ENCODE data around the gene CATSPERD.
"Not testable (repeated sequence)": the region's sequence is repeated elsewhere in the genome, so short reads cannot be mapped to it uniquely, and the experiment has no call there.

Gene CATSPERD

DNA sequence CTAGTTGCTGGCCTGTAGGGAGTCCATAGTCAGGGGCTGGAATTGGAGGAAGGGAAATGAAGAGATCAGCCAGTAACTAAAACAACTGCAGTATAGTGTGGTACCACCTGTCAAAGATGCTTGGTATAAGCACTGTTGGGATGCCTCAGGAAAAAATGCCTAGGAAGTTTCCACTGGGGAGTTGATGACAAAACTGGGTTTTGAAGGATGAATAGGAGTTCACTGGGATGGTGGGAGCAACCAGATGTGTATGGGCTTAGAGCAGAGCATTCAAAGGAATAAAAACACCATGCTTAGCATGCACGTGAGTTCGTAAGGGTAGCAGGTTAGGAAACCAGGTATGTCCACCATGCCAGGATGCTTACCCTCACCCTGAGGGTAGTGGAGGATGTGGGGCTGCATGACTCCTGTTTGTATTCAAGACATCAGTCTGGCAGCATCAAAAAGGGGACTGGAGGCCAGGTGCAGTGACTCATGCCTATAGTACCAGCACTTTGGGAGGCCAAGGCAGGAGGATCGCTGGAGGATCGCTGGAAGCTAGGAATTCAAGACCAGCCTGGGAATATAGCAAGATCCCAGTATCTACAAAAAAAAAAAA is 7.1 kb downstream of the CATSPERD start:
- DNase-seq (ENCODE audit: low spot score) = no peak

DNA sequence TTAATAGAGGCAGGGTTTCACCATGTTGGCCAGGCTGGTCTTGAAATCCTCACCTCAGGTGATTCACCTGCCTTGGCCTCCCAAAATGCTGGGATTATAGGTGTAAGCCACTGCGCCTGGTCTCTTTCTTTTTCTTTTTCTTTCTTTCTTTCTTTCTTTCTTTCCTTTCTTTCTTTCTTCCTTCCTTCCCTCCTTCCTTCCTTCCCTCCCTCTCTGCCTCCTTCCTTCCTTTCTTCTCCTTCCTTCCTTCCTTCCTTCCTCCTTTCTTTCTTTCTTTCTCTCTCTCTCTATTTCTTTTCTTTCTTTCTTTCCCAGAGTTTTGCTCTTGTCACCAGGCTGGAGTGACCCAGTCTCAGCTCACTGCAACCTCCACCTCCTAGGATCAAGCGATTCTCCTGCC is 12.7 kb downstream of the CATSPERD start:
- not testable (repeated sequence) for DNase-seq (ENCODE audit: low spot score)

DNA sequence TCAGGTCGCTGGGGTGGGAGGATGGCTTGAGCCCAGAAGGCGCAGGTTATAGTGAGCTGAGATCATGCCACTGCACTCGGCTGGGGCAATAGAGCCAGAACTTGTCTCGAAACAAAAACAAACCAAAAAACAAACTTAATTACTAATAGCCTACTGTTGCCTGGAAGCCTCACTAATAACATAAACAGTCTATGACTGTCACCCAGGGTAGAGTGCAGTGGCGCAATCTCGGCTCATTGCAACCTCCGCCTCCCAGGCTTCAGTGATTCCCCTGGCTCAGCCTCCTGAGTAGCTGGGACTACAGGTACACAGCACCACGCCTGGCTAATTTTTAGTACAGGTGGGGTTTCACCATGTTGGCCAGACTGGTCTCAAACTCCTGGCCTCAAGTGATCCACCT is 18.0 kb downstream of the CATSPERD start:
- DNase-seq (ENCODE audit: low spot score) = no peak

DNA sequence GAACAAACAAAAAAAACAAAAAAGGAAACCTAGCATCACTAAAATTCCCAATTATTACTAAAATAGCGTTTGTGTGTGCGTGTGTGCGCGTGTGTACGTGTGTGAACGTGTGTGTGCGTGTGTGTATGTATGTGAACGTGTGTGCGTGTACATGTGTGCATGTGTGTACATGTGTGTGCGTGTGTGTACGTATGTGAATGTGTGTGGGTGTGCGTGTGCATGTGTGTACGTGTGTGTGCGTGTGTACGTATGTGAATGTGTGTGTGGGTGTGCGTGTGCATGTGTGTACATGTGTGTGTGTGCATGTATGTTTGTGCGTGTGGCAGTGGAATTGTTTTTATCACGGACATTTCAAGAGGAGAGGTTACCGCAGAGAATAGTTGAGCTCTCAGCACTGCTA is 21.6 kb downstream of the CATSPERD start:
- no peak for DNase-seq (ENCODE audit: low spot score)

DNA sequence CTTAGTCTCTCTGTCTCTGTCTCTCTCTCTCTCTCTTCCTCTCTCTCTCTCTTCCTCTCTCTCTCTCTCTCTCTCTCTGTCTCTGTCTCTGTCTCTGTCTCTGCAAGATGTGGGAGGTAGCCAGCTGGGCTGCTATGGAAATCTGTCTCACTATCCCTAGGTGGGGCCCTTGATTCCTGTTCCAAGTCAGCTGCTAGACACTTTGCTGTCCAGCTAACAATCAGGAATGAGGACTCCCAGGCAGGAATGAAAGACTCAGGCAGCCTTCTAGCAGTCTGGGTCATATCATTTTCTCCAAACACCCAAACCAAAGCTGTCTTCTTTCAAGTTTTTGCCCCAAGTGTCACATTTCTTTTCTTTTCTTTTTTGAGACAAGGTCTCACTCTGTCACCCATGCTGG is 23.2 kb downstream of the CATSPERD start:
- DNase-seq (ENCODE audit: low spot score) = no peak

DNA sequence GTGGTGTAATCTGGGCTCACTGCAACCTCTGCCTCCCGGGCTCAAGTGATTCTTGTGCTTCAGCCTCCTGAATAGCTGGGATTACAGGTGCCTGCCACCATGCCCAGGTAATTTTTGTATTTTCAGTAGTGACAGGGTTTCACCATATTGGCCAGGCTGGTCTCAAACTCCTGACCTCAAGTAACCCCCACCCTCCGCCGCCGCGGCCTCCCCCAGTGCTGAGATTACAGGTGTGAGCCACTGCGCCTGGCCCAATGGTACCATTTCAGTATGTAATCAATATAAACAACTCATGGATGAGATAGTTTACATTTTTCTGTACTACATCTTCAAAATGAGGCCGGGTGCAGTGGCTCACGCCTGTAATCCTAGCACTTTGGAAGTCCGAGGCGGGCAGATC is 24.6 kb downstream of the CATSPERD start:
- DNase-seq (ENCODE audit: low spot score) = not testable (repeated sequence)

DNA sequence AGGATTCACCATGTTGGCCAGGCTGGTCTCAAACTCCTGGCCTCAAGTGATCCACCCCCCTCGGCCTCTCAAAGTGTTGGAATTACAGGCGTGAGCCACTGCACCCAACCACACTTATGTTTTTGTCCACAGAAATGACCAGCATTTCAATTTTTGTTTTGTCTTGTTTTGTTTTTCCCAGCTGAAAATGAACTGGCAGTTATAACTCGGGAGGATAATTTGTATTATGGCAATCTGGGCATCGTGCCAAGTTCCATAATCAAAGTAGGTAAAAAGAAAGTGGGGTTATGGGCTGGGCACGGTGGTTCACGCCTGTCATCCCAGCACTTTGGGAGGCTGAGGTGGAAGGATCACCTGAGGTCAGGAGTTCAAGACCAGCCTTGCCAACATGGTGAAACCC is 28.5 kb downstream of the CATSPERD start:
- DNase-seq (ENCODE audit: low spot score) = not testable (repeated sequence)

DNA sequence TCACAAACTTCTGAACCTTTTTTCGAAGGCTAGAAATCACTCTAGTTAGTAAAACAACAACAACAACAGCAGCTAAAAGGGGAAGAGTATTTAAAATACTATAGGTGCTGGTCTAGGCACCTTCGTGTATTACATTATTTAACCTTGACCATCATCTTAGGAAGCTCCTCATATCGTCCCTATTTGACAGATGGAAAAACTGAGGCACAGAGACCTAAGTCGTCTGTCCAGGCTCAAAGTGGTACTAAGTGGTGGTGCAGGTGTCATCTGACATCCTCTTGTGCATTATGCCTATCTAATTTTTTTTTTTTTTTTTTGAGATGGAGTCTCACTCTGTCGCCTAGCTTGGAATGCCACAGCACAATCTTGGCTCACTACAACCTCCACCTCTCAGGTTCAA is 29.1 kb downstream of the CATSPERD start:
- DNase-seq (ENCODE audit: low spot score) = no peak

DNA sequence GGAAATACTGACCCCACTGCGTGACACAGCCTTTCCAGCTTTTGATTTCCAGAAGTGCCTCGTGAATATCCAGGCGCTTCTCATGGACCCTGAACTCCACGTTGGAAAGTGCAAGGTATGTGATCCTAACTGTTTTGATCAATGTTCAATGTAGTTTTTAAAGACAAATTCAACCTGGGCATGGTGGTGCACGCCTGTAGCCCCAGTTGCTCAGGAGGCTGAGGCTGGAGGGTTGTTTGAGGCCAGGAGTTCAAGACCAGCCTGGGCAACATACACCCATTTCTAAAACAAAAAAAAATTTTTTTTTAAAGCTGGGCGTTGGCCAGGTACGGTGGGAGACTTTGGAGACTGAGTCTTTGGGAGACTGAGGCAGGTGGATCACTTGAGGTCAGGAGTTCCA is 31.3 kb downstream of the CATSPERD start:
- DNase-seq (ENCODE audit: low spot score) = no peak

DNA sequence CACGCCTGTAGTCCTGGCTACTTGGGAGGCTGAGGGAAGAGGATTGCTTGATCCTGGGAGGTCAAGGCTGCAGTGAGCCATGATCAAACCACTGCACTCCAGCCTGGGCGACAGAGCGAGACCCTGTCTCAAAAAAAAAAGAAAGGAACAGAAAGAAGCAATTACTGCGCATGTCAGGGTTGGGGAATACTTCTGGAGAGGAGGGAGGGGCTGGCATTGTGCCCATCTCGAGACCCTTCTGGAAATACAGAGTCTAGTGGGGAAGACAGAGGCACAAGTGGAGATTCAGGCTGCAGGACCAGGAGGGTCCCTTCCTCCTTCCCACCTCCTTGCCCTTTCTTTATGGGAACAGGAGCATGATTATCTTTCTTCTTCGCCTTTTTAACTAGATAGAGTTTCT is 33.3 kb downstream of the CATSPERD start:
- DNase-seq (ENCODE audit: low spot score) = no peak

DNA sequence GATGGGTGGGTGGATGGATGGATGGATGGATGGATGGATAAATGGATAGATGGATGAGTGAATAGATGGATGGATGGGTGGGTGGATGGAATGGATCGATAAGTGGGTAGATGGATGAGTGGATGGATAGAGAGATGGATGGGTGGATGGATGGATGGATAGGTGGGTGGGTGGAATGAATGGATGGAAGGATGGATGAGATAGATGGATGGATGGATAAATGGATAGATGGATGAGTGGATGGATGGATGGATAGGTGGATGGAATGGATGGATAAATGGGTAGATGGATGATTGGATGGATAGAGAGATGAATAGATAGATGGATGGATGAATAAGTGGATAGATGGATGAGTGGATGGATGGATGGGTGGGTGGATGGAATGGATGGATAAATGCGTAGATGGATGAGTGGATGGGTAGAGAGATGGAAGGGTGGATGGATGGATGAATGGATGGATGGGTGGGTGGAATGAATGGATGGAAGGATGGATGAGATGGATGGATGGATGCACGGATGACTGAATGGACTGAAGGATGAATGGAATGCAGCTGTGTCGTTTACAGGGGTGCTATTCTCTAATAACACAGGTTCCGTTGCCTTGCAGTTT is 42.3 kb downstream of the CATSPERD start:
- no peak for DNase-seq (ENCODE audit: low spot score)

DNA sequence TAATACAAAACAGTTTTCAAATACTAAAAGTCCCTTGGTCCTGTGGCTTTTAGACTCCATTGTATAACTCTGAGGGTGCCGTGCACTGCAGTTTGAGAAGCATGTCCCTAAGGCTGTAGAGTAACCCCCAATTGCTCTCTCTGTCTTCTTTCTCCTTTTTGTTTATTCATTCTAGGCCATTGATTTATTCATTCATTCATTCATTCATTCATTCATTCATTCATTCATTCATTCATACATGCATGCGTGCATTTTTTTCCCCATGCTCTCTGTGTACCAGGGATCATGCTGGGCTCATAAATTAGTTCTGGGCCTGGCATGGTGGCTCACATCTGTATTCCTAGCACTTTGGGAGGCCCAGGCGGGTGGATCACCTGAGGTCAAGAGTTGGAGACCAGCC is 44.8 kb downstream of the CATSPERD start:
- DNase-seq (ENCODE audit: low spot score) = no peak

DNA sequence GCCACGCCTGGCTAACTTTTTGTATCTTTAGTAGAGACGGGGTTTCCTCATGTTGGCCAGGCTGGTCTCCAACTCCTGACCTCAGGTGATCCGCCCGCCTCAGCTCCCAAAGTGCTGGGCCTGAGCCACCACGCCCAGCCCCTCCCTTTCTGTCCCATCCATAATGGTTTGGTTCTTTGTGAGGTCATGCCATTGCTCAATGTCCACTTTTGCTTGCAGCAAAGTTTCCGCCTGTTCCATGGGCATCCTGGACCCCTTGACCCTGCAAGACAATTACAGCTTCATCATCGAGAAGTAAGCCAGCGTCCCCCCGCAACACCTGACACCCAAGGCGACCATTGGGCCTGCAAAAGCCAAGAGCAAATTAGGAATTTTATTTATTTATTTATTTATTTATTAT is 47.5 kb downstream of the CATSPERD start:
- no peak for DNase-seq (ENCODE audit: low spot score)

DNA sequence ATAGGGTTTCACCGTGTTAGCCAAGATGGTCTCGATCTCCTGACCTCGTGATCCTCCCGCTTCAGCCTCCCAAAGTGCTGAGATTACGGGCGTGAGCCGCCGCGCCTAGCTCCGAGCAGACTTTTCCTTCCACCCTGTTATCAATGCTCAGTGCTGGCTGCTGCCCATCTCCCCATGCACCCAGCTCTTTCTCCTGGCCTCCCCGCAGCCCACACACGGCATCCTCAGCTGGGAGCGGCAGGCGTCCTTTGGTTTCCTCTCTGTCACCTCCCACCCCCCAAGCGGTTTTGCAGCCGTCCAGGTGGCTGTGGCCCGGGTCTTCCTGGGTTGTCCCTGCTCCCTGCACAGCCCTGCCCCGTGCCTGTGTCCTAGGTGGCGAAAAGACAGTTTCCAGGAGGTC is 52.0 kb downstream of the CATSPERD start:
- DNase-seq (ENCODE audit: low spot score) = no peak

DNA sequence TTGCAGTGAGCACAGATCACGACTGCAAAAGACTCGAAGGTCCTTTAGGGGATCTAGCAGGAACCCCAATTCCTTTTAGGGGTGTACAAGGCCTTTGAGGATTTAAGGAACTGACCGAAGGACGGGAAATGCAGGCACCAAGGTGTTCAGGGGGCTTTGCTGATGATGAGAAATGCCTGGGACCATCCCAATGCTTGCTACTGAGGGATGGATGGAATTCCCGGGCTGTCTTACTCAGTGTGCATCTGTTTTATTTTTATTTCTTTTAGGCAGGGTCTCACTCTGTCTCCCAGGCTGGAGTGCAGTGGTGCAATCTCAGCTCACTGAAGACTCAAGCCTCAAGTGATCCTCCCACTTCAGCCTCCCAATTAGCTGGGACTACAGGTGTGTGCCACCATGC is 52.8 kb downstream of the CATSPERD start:
- DNase-seq (ENCODE audit: low spot score) = no peak

DNA sequence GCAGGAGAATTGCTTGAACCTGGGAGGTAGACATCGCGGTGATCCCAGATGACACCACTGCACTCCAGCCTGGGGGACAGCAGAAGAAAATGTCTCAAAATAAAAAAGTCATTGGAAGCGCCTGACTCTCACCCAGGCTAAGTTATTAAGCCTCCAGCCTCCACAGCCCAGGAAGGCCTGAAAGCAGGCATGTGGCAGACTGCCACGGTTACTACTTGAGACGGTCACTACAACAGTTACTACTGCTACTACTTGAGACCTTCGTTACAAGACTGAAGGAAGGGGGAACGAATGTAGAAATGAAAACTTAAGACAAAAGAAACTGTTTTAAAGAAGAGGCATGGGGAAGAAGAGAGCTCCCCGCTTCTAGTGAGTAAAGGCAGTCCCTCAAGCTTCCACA is 54.5 kb downstream of the CATSPERD start:
- DNase-seq (ENCODE audit: low spot score) = no peak

DNA sequence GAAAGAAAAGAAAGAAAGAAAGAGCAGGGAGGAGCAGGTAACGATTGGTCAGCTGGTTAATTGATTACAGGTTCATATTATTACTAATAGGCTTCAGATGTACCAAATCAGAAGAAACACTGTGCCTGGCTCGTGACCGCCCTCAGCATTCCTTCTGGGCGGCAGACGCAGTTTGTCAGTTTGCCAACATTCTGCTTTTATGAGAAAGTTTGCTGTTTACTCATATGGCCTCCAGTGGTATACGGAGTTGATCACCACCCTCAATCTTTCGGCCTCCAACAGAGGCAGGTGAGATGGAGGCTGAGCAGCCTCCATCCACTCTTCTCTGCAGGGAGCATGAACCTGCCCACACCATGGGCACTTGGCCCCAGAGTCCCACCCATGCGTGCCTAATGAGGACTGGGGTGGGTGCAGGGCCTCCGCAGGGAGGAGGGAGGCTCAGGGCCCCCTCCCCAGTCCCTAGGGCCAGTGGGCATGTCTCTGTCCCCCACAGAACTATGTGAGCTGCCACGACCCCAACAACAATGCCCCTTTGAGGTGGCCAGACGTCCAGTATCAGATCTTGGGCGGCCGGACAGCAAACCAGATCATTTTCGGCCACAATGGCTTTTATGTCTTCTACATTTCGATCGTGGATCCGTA is 55.4 kb downstream of the CATSPERD start:
- no peak for DNase-seq (ENCODE audit: low spot score)

DNA sequence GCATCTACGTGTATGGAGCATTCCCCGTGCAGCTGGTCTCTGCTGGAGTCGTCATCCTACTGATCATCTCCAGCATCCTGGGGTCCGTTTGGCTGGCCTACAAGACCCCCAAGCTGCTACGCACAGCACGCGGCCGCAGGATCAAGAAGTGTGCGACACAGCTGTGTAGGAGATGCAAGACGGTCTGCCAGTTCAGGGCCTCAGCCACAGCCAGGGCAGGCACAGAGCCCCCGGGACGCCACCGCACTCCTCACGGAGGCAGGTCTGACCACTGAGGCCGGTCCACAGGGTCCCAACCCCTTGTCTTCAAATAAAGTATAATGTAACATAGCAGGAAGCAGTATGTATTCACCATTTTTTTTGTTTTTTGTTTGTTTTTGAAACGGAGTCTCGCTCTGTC is 58.0 kb downstream of the CATSPERD start:
- no peak for DNase-seq (ENCODE audit: low spot score)

DNA sequence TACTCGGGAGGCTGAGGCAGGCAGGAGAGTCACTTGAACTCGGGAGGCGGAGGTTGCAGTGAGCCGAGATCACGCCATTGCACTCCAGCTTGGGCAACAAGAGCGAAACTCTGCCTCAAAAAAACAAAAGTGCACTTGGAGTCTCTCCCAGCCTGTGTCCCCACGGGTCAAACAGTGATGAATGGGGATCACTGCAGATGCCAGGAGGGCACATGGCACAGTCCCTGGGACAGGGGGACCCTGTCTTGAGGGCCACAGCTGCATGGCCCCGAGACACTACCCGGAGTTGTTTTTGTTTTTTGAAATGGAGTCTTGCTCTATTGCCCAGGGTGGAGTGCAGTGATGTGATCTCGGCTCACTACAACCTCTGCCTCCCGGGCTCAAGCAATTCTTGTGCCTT is 60.5 kb downstream of the CATSPERD start:
- DNase-seq (ENCODE audit: low spot score) = not testable (repeated sequence)

DNA sequence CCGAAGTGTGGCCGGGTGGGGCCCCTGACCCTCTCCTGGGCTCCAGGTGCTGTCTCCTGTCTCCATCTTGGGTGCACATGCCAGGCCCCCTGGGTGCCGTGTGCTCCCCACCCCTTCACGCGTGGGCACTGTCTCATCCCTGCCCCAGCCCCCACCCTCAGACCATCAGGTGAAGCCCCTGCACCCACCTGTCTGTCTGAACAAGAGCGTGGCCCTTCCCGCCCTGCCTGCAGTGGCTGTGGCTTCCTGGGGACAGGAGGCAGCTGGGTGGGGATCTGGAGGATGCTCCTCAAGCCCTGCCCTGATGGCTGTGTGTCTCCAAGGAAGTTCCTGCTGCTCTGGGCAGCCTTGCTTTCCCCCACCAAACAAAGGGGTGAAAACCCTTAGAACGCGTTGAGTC is 61.9 kb downstream of the CATSPERD start:
- DNase-seq (ENCODE audit: low spot score) = no peak

DNA sequence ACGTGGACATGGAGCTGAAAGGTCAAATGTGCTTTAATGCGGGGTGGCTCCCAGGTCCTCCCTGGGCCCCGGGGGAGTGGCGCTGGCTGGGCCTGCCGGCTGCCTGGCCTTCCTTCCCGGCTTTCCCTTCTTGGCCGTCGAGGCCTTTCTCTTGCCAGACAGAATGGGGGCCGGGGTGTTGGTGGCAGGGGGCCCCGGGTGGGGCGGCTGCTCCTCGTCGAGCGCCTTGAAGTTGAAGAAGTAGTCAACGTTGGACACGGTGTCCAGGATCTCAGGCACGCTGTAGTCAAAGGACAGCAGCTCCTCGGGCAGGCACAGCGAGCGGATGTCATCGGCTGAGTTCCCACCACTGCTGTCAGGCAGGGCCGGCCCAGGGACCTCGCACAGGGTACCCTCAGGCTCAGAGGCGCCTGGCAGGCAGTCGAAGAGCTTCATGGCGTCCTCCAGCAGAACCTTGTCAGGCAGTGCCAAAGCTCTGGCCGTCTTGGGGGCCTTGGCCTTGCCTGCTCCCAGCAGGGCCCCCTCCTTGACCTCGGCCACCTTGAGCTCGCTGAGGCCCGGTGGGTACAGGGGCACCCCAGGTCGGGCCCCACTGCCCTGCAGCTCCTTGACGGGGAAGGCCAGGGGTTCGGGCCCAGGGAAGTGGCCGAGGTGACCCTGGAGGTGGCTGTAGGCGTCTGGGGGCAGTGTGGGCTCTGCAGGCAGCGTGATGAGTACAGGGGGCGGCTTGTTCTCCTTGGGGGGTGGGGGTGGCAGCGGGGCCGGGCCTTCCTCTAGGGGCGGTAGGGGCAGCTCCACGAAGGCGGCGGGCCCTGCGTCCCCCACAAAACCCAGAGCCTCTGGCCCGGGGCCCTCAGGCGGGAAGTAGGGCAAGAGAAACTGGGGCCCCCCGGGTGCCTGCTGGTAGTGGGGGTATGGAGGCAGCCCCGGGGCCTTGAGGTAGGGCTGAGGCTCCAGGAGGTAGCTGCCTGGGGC is 62.8 kb downstream of the CATSPERD start:
- DNase-seq (ENCODE audit: low spot score) = no peak

DNA sequence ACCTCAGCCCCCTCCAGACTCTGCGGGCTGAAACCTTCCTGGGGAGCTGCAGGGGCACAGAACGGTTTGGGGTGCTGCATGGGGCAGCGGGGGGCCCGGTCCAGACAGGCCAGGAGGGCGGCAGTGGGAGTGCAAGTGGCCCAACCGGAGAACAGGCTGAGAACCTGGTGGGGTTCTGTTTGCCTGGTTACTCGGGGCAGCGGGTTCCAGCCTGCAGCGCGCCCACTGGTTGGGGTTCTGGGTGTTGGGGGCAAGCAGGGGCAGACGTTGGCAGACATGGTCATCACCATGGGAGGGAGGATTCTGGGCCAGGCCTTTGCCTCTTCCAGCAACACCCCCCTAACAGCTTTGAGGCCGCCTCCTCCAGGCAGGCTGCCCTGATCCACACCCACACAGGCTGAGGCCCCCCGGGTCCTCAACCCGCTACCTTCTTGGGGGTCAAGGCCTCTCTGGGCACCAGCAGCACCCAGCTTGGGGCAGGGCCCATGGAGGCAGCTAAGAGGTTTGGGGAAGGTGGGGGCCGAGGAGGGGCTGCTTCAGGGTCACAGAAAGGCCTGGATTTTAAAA is 64.2 kb downstream of the CATSPERD start, which contains the start of gene PRR22:
Gene PRR22 (minus strand): TSS at position 166 of the 567 bp plus-strand sequence. CDS start 86 bp downstream, at position 80.
- no peak for DNase-seq (ENCODE audit: low spot score)
